Epidermal melanocyte (primary cell): ENCODE results near the gene KCNAB1.
"Not testable (repeated sequence)": the region's sequence is repeated elsewhere in the genome, so short reads cannot be mapped to it uniquely, and the experiment has no call there.

ENCODE experiments used
- DNase-seq: peaks from one replicate; pipeline ENCODE4 v3.0.0; 2011; ENCODE audit warnings: low spot score; ENCODE audit not compliant: insufficient read length

KCNAB1 gene

GRCh38 chr3:156120528-156121251, at the start of gene KCNAB1:
TSS of gene KCNAB1 (plus strand) at chr3:156120578.
- no peak for DNase-seq

- no peak for DNase-seq
These were observed 49.3 kb upstream of the KCNAB1 start for GRCh38 chr3:156071031-156071430.

- not testable (repeated sequence) for DNase-seq
These were observed 47.3 kb upstream of the KCNAB1 start for GRCh38 chr3:156072950-156073657.

DNA sequence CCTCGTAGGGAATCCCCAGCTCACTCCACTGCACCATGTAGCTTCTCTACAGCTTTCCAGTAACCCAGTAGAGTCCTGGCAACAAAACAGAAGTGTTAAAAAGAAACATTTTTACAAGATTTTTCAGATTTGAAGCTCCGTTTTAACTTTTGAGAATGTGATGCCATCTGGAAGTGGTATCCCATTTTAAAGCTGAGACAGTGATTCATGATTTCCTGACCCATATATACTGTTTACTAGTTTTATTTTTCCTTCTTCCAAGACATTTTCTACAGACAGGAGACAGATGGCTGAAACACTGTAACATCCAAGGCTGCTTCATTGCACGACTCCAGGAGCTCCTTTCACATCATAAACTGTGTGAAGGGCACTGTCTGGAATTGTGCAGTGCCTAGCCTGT, 30.3 kb upstream of the KCNAB1 start:
- no peak for DNase-seq

DNA sequence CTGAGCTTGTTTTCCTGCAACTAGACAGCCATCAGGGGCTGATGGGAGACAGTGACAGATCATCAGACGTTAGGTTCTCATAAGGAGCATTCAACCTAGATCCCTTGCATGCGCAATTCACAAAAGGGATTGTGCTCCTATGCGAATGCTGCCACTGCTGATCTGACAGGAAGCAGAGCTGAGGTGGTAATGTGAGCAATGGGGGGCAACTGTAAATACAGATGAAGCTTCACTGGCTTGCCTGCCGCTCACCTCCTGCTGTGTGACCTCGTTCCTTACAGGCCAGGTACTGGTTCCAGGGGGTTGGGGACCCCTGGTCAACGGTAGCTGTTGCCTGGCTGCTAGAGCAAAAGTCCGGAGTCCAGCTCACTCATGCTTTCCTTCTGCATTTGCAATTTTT, 26.4 kb upstream of the KCNAB1 start:
- no peak for DNase-seq

- DNase-seq: no peak
These were observed 26.0 kb upstream of the KCNAB1 start for GRCh38 chr3:156094391-156094790.

DNA sequence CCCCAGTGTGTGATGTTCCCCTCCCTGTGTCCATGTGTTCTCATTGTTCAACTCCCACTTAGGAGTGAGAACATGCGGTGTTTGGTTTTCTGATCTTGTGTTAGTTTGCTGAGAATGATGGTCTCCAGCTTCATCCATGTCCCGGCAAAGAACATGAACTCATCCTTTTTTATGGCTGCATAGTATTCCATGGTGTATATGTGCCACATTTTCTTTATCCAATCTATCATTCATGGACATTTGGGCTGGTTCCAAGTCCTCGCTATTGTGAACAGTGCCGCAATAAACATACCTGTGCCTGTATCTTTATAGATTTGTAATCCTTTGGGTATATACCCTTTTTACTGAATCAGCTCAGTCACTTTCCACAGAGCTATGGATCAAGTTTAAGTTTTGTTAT, 24.7 kb upstream of the KCNAB1 start:
- not testable (repeated sequence) for DNase-seq

DNA sequence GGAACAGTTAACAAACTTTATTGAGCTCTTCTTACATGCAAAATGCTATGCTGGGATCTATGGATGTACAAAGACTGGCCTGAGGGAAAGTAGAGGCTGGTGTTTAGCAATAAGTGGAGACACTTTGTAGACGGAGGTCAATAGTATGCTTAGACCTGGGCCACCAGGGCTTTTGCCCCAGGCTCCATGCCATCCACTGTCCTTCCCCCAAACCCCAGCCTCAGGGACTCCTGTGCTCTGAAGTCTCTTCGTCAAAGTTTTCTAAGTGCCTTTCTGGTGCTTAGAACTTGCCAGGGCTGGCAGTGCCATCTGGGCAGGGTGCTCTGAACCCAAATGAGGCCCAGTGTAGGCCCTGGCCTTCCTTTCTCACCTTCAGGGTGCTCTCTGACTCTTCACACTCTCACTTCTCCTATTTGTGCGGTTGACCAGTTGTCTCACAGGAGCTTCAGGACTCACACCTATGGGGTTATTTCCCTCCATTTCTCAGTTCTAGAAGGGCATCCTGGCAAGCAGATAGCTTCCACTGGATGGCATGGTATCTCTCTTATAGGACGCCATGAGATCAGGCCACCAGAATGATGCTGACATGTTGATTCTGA, 21.8 kb upstream of the KCNAB1 start:
- DNase-seq: no peak

- DNase-seq: not testable (repeated sequence)
These were observed 21.0 kb upstream of the KCNAB1 start for GRCh38 chr3:156099348-156099747.

DNA sequence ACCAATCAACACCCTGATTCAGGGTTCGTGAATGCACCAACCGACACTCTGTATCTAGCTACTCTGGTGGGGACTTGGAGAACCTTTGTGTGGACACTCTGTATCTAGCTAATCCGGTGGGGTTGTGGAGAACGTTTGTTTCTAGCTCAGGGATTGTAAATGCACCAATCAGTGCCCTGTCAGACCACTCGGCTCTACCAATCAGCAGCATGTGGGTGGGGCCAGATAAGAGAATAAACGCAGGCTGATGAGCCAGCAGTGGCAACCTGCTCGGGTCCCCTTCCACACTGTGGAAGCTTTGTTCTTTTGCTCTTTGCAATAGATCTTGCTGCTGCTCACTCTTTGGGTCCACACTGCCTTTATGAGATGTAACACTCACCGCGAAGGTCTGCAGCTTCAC, 20.4 kb upstream of the KCNAB1 start:
- DNase-seq: not testable (repeated sequence)

DNA sequence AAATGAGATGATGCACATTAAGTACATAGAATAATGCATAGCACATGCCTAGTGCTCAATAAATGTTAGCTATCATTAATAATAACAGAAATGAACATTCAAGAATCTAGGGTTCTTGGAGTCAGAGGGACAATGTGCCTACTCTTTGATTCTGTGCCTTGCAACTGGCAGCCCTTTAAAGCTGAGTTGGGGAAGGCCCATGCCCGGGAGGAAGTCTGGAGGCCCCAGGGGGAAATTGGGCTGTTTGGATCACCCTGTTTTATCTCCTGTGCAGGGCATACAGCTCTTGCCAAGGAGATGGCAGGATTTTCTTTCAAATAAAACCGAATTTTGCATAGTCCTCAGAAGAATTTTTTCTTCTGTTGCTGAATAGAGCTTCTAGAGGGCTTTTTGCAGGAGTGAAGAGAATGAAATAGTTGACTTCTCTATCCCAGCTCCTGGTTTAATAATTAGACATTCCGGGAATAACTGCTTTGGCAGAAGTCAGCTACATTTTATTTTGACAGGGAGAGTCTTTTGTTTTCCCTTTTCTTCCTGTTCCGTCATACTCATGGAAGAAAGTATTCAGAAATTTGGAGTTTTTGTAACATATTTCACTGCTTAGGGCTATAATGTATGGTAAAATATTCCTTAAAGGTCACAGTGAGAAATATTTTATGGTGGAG, 18.0 kb upstream of the KCNAB1 start:
- no peak for DNase-seq

DNA sequence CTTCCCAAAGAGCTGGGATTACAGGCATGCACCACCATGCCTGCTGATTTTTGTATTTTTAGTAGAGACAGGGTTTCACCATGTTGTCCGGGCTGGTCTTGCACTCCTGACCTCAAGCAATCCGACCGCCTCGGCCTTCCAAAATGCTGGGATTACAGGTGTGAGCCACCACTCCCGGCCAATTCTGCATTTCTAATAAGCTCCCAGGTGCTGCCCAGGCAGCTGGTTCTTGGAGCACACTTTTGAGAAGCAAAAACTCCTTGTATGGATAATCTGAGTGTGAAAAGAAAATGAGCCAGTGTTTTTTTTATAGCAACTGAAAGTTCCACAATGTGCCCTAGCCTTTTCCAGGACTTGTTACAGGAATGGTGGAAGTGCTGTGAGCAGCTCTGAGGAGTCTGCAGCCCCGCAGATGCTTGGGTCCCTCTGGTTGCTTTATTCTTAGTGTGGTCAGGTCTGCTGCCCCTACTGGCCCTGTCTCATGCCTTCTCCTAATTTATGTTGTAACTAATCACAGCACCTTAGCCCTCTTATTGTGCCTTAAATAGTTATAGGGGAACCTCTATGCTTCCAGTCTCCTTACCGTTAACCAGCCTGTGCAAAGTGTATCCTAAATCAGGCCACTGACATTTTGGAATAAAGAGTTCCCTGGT, 13.5 kb upstream of the KCNAB1 start:
- no peak for DNase-seq

DNA sequence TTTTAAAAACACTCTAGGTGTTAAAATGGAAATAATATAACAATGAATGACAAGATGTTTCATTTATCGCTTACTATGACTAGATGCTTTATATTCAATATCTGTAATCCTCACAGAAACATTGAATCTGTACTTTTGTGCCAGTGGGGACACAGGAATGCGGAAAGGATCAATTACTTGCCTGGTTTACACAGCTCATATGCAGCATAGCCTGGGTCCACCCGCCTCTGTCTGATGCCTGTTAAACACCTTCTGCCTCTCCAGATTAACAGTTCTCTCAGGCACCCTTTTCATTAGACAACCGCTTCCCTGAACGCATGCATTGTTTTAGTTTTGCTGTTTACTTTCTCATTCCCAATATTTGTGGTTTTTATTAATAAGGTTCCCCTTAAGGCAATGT, 12.9 kb upstream of the KCNAB1 start:
- DNase-seq: no peak

- no peak for DNase-seq
These were observed 11.8 kb upstream of the KCNAB1 start for GRCh38 chr3:156108616-156109015.

DNA sequence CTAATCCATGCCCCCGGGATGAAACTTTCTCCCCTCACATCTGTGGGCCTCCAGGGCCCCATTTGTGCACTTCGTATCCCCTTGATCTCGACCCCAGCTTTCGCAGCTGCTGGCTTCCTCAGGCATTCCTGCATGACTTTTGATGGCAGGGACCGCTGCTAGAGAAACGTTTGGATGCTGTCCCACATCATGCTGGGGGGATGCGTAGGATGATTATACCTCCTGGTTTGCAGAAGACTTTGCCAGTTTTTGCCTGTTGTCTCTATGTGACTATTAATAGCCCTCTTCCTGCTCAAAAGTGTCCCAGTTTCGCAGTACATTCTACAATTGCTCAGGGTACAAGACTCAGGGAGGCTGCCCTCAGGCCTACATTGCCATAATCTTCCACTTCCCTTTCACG, 10.4 kb upstream of the KCNAB1 start:
- no peak for DNase-seq

DNA sequence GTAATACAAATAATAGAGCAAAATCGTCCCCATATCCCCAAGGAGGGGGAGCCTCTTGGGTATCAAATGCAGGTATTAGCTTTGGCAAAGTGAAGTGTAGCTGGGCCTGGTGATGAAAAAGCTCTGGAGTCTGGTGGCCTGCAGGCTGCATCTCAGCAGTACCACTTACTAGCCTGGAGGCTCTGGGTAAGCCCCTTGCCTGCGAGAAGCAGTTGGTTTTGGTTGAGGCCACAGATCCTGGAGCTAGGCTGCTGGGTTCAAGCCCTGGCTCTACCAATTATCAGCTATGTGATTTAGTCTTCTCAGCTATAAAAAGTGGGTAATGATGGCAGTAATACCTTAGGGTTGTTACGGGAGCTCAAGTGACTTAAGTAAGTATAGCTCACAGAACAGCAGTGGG, 6.1 kb downstream of the KCNAB1 start:
- no peak for DNase-seq

DNA sequence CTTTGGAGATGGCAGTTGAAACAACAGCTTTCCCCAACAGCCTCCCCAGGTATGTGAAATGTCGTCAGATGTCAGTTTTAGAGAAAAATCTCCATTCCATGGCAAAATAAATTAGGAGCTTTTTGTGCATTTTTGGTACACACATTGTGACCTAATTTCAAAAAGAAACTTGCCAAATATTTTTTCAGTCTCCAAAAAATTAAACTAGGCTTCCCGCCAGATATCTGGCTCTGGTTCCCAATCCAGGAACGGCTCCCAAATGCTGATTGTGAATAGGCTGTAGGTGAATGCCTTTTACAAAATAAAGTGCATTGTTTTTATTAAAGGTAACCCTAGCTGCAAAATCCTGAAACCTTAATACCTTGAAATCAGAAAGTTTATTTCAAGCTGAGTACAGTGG, 10.9 kb downstream of the KCNAB1 start:
- DNase-seq: no peak

- DNase-seq: no peak
These were observed 11.4 kb downstream of the KCNAB1 start for GRCh38 chr3:156131799-156132198.

- DNase-seq: no peak
These were observed 11.9 kb downstream of the KCNAB1 start for GRCh38 chr3:156132313-156132712.

DNA sequence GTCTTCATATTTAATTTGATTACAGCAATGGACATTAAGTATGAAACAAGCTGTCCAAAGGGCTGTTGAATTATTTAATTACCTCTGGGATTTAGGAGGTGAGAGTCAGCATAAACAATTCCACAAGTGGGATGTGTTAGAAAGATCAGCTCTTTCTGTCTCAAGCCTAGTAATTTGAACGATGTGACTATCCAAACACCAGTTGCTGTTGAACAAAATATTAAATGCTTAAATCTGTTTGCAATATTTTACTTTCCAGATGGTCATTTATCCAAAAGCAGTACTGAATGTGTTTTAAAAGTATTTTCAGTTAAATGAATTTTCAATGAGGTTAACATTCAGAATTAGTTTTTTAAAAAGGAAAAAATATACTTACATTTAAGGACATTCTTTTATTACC, 12.7 kb downstream of the KCNAB1 start:
- DNase-seq: no peak

DNA sequence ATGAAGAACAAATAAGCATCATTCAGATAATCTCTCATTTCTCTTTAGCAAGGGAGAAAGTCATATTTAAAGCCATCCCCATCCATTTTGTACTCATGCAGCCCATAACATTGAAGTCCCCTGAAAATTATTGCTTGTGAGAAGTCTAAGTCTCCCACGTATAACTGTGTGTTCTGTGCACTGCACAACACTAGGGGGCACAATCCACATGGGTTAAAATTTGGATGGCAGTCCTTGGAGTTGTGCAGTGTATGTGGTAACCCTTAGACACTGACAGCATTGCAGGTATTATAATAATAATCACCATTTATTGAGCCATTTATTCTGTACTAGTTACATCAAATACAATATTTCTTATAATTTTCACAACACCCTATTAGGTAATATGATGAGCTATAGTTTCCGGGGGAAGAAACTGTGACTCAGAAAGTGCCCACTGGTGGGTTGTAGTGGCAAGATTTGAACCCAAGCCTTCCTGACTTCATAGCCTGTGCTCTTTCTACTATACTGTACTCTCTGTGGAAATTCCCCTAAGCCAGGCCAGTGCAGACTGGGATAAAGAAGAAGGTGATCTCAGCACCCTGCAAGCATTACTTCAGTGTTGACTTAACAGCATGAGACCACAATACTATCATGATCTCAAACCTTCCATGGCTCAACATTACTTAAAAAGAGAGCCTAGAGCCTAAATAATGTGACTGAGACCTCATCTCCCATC, 15.7 kb downstream of the KCNAB1 start:
- DNase-seq: no peak
